Cardiac muscle cell (in vitro differentiated cells and primary cell): ENCODE data around the gene SPDL1. TPM values are rescaled to one million over a fixed set of nuclear protein-coding genes. Genes with fewer than 3 reads are reported as not detected.

ENCODE experiments used
- DNase-seq, 2 donors: peaks; one replicate each; pipeline versions ENCODE4 v3.0.0 to v3.0.0-alpha.2; 2010 to 2017; ENCODE audit warnings: low read depth in 1 of 2, low spot score in 1 of 2
- H3K27ac ChIP-seq: fragments of 200-600 bp; sonication (generic); 2 replicates; pipeline ENCODE4 v1.5.1; 2016
- H3K27me3 ChIP-seq: fragments of 200-600 bp; sonication (generic); 2 replicates; pipeline ENCODE4 v1.6.0; 2016; ENCODE audit warnings: control low read depth
- H3K36me3 ChIP-seq: fragments of 200-600 bp; sonication (generic); 2 replicates; pipeline ENCODE4 v1.5.1; 2016; ENCODE audit warnings: control low read depth
- H3K4me1 ChIP-seq: fragments of 200-600 bp; sonication (generic); 2 replicates; pipeline ENCODE4 v1.8.1; 2017; ENCODE audit warnings: low read depth, mild to moderate bottlenecking, mixed run types
- H3K4me3 ChIP-seq: fragments of 200-600 bp; sonication (generic); 2 replicates; pipeline ENCODE4 v1.5.1; 2016; ENCODE audit warnings: mild to moderate bottlenecking
- H3K9me3 ChIP-seq: fragments of 200-600 bp; sonication (generic); 2 replicates; pipeline ENCODE4 v1.5.1; 2017; ENCODE audit warnings: low read depth, mild to moderate bottlenecking, control low read depth
- polyA plus RNA-seq: library from polyadenylated mRNA; unstranded; fragments of >200 nt; fragmentation: Nextera tagmentation; extraction: Ambion mirVana; gene quantifications from 2 replicates; pipeline ENCODE4 v1.2.1, GENCODE V29; 2016
- total RNA-seq: library from RNA; depleted of rRNA; stranded (reverse); fragments of >200 nt; gene quantifications from 2 replicates; pipeline ENCODE4 v1.2.3, GENCODE V29; 2016
- TF ChIP-seq, protein P1 (sequence below): IDR thresholded peaks from 2 replicates; pipeline ENCODE4 v1.5.1; 2012; ENCODE audit warnings: low read depth, mild to moderate bottlenecking, low read length

Gene SPDL1
- total and polyA plus RNA-seq, 2 experiments from 2014 or later: 29.0 to 37.5 TPM

DNA sequence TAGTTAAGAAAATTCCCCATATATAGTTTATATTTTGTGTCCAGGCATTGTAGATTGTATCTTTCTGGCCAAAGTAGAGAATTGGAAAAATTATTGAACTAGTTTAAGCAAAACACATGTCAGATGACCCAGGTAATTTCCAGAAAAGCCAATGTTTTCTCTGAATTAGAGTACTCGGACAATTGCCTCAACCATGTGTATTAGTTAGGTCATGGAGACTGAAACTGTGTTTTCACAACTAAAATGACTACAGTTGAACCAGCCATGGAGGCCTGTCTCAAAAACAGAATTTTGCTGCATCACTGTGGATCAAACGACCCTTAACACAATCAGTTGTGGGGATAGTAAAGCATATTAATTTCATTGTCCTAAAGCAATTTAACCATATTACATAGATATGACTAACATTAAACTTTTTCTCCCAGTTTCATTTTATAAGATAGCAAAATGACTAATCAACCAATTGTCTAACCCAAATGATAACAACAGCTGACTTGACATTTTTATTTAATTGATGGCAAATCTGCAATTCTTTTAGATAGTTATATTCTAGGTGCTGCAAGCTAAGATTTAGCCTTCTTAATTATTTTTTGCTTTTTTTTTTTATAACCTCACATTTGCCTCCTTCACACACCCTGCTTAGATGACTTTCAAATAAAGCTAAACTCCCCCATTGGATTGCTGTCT, 39.2 kb upstream of the SPDL1 start:
- no peaks in the 10 kb centered on the region for H3K27me3 ChIP-seq
- TF ChIP-seq, protein P1, sequence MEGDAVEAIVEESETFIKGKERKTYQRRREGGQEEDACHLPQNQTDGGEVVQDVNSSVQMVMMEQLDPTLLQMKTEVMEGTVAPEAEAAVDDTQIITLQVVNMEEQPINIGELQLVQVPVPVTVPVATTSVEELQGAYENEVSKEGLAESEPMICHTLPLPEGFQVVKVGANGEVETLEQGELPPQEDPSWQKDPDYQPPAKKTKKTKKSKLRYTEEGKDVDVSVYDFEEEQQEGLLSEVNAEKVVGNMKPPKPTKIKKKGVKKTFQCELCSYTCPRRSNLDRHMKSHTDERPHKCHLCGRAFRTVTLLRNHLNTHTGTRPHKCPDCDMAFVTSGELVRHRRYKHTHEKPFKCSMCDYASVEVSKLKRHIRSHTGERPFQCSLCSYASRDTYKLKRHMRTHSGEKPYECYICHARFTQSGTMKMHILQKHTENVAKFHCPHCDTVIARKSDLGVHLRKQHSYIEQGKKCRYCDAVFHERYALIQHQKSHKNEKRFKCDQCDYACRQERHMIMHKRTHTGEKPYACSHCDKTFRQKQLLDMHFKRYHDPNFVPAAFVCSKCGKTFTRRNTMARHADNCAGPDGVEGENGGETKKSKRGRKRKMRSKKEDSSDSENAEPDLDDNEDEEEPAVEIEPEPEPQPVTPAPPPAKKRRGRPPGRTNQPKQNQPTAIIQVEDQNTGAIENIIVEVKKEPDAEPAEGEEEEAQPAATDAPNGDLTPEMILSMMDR: no peak
- no peak for DNase-seq
- no peak overlapping the region for H3K27ac ChIP-seq
- no peak overlapping the region for H3K4me3 ChIP-seq
- no peaks in the 10 kb centered on the region for H3K9me3 ChIP-seq
- H3K36me3 ChIP-seq: no peaks in the 10 kb centered on the region
- H3K4me1 ChIP-seq: no peaks in the 10 kb centered on the region

DNA sequence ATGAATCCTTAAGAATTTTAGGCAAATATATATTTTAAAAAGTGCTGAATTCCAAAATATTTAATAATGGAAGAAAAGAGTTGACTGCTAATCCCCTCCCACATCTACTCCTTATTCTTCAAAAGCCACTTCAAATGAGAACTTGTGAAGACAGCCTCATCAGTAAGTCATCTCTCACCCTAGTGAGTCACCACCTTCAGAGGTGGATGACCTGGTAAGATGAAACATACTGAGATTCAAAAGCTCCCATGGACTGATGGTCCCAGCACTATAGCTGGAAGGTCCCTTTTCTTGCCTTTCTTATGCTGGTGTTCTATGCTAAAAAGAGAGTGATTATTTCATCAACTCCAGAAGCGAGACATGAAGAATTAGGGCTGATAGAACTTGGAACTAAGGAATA, 37.8 kb upstream of the SPDL1 start:
- Histone ChIP-seq H3K27me3 (no peaks in the 10 kb centered on the region), H3K4me1 (peaks cover 7% of the 10 kb centered on the region), H3K4me3 (no peak overlapping the region), H3K9me3 (no peaks in the 10 kb centered on the region), H3K36me3 (no peaks in the 10 kb centered on the region), H3K27ac (no peak overlapping the region)
- TF ChIP-seq, protein P1: no peak
- DNase-seq: no peak

DNA sequence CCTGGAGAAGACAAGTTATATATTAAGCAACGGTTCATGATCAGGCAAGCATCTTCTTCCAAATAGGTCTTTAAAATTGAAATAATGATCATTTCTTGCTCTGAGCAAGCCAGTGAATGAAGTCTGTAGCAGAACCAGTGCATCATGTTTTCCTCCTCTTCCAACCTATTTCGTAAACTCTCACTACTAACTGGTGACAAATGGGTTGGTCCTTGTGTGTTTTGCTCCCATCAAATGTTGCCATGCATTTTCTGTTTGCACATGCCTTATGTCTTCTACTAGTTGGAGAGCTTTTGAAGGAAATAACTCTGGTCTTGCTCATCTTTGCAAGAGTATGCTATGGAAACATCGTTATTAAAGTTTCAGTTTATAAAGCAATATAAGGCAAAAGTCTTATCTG, 37.2 kb upstream of the SPDL1 start:
- H3K36me3 ChIP-seq: no peaks in the 10 kb centered on the region
- DNase-seq: no peak

DNA sequence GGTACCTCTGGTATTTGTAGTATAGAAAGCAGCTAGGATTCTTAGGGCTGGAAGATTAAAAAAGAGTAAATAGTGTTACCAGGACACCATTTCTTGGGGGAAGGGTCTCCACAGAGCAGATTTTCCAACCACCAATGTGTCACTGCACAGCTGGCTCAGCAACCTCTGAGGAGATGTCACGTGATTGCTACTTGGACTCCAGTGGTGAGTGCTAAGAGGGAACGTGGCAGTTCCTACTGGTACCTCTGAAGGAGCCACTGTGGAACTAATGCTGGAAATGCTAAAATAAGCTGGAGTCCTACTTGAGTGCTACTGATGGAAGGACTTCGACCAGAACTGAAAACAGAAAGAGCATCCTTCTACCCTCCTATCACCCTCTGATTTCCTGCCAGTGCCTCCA, 36.1 kb upstream of the SPDL1 start:
- Histone ChIP-seq H3K4me1 (peaks cover 10% of the 10 kb centered on the region), H3K27ac (no peak overlapping the region), H3K27me3 (no peaks in the 10 kb centered on the region), H3K9me3 (no peaks in the 10 kb centered on the region), H3K4me3 (no peak overlapping the region), H3K36me3 (no peaks in the 10 kb centered on the region)
- DNase-seq: peak; percentile 29 to 37
- TF ChIP-seq, protein P1: no peak

More for the DNA sequence above, 37.2 kb upstream of the SPDL1 start:
- H3K9me3 ChIP-seq: no peaks in the 10 kb centered on the region
- H3K4me1 ChIP-seq: peaks cover 10% of the 10 kb centered on the region
- TF ChIP-seq, protein P1: no peak
- H3K27me3 ChIP-seq: no peaks in the 10 kb centered on the region
- H3K27ac ChIP-seq: no peak overlapping the region
- no peak overlapping the region for H3K4me3 ChIP-seq

DNA sequence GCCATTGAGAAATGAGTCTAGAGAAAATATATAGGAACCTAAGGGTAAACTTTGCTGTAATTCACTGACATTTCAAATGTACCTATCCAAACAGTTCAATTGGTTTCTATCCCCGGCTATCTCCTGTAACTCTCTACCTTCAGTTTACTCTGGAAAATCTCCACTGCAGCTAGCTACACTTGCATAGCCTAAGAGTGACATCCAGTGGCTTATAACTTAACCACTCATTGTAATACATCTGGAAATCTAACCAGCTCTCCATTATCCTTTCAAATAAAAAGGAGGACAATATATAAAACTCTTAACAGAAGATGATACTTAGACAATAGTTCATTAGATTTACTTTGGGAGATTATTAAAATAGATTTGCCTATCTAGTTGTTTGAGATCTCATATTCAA, 35.3 kb upstream of the SPDL1 start:
- no peaks in the 10 kb centered on the region for H3K9me3 ChIP-seq

More for the DNA sequence above, 35.3 kb upstream of the SPDL1 start:
- Histone ChIP-seq H3K36me3 (no peaks in the 10 kb centered on the region), H3K27me3 (no peaks in the 10 kb centered on the region), H3K27ac (no peak overlapping the region), H3K4me3 (no peak overlapping the region), H3K4me1 (peaks cover 10% of the 10 kb centered on the region)
- TF ChIP-seq, protein P1: peak; percentile 56
- peak; percentile 71 to 77 for DNase-seq
